K562 (cell line): ENCODE measurements around the gene MPIG6B. TPM values are rescaled to one million over a fixed set of nuclear protein-coding genes. Genes with fewer than 3 reads are reported as not detected.
A peak's percentile ranks its signal among the peaks of the same experiment; 100 is the strongest.

Experiments
- polyA plus RNA-seq, 8 experiments: library from polyadenylated mRNA; depleted of rRNA in 4 of 8; stranded (reverse) in 5 of 8; unstranded in 3 of 8; fragments of >200 nt; fragmentation: Nextera tagmentation in 2 of 8; fragmentation: Illumina TruSeq in 1 of 8; extraction: Ambion mirVana in 2 of 8; extraction: Trizol in 1 of 8; gene quantifications; 2 replicates each; pipeline versions ENCODE4 v1.2.1 to v1.2.3, GENCODE V29; 2011 to 2014; ENCODE audit warnings: inconsistent platforms in 1 of 8, missing spikeins in 1 of 8
- total RNA-seq, 7 experiments: library from RNA; depleted of rRNA in 6 of 7; stranded (reverse); fragments of >200 nt in 6 of 7; fragmentation: Illumina TruSeq in 2 of 7; extraction: Trizol in 2 of 7; gene quantifications; 2 replicates each; pipeline versions ENCODE4 v1.2.1 to v1.2.3, GENCODE V29; 2011 to 2021; ENCODE audit warnings: low replicate concordance in 1 of 7
- TF ChIP-seq, protein P1 (sequence below): fragments of 200-600 bp; sonication (generic); IDR thresholded peaks from one replicate; pipeline ENCODE4 v1.6.1; 2012; ENCODE audit warnings: mild to moderate bottlenecking, low read depth, low read length, inconsistent platforms

MPIG6B gene
- total and polyA plus RNA-seq, 9 of the 15 experiments (the other 6 are each of a cell fraction or from before 2014, with no cell fraction given), result 0.11 to 1.2 (median 0.28) TPM; not detected in 1

DNA sequence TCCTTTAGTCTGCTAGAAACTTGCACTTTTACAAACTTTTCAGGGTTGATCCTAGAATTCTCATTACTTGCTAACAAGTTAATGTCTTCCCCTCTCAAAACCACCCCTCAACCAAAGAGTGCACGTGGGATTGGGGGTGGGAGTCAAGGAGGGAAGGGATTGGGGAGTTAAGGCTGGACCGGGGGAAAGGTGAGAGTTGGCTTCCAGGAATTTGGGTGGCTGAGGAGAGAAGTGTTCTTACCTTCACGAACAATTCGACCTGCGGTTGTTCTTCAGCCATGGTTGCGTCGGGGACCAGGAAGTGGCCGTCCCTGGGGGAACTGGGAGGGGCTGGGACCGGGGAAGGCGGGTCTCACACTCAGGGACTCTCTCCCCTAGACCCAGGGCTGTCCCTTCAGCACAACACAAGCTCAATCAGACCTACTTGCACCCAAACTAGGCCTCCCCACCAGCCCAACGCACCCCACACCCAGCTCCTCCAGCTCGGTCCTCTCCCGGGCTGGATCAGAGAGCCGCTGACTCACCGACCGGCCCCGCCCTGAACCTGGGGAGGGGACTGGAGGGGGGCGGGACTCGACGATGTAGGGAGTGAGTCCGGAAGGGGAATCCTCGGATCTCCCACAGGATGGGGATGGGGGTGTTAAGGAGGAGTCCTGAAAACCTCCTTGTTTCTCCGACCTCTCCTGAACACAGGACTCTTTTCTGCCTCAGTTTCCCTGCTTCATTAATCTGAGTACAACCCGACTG is 13.0 kb downstream of the MPIG6B start, which contains the start of gene CLIC1 (continued):
- TF ChIP-seq, protein P1, sequence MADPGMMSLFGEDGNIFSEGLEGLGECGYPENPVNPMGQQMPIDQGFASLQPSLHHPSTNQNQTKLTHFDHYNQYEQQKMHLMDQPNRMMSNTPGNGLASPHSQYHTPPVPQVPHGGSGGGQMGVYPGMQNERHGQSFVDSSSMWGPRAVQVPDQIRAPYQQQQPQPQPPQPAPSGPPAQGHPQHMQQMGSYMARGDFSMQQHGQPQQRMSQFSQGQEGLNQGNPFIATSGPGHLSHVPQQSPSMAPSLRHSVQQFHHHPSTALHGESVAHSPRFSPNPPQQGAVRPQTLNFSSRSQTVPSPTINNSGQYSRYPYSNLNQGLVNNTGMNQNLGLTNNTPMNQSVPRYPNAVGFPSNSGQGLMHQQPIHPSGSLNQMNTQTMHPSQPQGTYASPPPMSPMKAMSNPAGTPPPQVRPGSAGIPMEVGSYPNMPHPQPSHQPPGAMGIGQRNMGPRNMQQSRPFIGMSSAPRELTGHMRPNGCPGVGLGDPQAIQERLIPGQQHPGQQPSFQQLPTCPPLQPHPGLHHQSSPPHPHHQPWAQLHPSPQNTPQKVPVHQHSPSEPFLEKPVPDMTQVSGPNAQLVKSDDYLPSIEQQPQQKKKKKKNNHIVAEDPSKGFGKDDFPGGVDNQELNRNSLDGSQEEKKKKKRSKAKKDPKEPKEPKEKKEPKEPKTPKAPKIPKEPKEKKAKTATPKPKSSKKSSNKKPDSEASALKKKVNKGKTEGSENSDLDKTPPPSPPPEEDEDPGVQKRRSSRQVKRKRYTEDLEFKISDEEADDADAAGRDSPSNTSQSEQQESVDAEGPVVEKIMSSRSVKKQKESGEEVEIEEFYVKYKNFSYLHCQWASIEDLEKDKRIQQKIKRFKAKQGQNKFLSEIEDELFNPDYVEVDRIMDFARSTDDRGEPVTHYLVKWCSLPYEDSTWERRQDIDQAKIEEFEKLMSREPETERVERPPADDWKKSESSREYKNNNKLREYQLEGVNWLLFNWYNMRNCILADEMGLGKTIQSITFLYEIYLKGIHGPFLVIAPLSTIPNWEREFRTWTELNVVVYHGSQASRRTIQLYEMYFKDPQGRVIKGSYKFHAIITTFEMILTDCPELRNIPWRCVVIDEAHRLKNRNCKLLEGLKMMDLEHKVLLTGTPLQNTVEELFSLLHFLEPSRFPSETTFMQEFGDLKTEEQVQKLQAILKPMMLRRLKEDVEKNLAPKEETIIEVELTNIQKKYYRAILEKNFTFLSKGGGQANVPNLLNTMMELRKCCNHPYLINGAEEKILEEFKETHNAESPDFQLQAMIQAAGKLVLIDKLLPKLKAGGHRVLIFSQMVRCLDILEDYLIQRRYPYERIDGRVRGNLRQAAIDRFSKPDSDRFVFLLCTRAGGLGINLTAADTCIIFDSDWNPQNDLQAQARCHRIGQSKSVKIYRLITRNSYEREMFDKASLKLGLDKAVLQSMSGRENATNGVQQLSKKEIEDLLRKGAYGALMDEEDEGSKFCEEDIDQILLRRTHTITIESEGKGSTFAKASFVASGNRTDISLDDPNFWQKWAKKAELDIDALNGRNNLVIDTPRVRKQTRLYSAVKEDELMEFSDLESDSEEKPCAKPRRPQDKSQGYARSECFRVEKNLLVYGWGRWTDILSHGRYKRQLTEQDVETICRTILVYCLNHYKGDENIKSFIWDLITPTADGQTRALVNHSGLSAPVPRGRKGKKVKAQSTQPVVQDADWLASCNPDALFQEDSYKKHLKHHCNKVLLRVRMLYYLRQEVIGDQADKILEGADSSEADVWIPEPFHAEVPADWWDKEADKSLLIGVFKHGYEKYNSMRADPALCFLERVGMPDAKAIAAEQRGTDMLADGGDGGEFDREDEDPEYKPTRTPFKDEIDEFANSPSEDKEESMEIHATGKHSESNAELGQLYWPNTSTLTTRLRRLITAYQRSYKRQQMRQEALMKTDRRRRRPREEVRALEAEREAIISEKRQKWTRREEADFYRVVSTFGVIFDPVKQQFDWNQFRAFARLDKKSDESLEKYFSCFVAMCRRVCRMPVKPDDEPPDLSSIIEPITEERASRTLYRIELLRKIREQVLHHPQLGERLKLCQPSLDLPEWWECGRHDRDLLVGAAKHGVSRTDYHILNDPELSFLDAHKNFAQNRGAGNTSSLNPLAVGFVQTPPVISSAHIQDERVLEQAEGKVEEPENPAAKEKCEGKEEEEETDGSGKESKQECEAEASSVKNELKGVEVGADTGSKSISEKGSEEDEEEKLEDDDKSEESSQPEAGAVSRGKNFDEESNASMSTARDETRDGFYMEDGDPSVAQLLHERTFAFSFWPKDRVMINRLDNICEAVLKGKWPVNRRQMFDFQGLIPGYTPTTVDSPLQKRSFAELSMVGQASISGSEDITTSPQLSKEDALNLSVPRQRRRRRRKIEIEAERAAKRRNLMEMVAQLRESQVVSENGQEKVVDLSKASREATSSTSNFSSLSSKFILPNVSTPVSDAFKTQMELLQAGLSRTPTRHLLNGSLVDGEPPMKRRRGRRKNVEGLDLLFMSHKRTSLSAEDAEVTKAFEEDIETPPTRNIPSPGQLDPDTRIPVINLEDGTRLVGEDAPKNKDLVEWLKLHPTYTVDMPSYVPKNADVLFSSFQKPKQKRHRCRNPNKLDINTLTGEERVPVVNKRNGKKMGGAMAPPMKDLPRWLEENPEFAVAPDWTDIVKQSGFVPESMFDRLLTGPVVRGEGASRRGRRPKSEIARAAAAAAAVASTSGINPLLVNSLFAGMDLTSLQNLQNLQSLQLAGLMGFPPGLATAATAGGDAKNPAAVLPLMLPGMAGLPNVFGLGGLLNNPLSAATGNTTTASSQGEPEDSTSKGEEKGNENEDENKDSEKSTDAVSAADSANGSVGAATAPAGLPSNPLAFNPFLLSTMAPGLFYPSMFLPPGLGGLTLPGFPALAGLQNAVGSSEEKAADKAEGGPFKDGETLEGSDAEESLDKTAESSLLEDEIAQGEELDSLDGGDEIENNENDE, result peak; percentile 36
- TF ChIP-seq, all 486 proteins: peak for 151
